Measurements from ENCODE around the gene SUPT3H.
A peak's percentile ranks its signal among the peaks of the same experiment; 100 is the strongest.

The SUPT3H gene

DNA sequence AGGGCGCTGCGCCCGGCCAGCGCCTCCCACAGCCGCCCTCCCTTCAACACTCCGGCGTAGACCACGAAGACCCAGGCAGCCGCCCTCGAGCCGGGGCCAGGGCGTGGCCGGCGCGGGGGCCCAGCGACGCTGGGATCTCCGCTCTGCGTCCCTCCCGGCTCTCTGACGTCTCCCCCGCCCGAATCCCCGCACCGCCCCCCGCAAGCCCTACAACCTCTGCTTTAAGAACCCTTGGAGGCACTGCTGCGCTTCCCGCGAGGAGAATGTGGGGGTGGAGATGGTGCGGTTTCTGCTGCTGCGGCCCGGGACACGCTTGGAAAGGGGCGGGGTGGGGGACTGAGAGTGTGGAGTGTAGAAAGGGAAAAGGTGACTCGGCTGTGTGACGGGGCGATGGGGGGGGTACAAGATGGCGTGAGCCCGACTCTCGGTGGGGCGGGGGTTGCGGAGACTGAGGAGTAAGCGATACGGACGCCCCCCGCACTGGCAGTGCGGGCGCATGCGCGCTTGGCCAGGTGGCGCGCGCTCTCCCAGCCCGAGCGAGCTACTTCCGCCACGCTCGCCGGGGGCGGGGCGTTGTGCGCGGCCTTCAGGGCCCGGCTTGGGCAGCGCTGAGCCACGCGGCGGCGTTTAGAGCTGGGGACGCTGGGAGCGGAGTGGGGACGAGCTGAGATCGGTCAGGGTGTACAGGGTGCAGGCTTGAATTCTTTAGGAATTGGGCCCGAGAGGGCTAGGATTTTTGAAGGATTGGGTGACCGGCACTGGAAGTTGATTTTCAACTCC, at the start of gene SUPT3H:
Gene SUPT3H (minus strand): TSS at position 381 of the 780 bp plus-strand sequence.
- peak; percentile 81 to 92 (median 87) for DNase-seq (ENCODE audit: low read depth in 2 of 3, low spot score in 2 of 3)

DNA sequence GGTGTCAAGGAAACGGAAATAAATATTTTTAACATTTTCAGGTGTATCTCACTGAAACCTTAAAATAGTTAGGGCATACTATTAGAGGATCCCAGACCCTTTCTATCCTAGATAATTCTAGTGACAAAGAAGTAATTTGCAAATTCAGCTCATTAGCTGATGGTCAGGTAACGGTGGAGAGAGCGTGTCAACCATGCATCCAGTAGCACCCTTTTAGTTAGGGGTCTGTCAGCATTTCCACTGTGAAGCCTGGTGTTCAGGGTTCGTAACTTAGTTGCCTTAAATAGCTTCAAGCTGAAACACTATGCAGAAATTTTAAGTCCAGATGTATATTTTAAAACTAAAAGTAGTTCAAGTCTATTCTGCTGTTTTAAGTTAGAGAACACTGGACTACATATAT, 48.5 kb upstream of the SUPT3H start:
- DNase-seq (ENCODE audit: low read depth in 2 of 3, low spot score in 2 of 3) = no peak

DNA sequence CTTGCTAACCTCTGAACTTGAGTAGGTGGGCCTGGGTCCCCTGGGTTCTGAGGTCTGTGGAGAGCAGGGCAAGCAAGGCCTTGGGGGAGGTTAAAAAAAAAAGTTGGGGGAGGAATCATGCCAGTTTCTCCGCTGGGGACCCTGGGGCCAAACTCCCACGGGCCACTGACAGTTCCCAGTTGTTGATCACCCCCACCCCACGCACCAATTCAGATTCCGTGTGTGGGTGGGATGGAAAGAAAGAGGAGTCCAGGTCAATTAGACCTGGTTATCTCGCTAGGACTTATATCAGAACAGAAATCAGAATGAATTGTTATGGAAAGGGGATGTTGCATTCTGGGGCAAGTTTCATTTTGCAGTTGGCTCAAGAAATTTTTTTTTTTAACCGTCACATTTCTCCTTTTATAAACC, 46.7 kb upstream of the SUPT3H start:
- peak in 1 of 3 experiments; percentile 18 for DNase-seq (ENCODE audit: low read depth in 2 of 3, low spot score in 2 of 3)

DNA sequence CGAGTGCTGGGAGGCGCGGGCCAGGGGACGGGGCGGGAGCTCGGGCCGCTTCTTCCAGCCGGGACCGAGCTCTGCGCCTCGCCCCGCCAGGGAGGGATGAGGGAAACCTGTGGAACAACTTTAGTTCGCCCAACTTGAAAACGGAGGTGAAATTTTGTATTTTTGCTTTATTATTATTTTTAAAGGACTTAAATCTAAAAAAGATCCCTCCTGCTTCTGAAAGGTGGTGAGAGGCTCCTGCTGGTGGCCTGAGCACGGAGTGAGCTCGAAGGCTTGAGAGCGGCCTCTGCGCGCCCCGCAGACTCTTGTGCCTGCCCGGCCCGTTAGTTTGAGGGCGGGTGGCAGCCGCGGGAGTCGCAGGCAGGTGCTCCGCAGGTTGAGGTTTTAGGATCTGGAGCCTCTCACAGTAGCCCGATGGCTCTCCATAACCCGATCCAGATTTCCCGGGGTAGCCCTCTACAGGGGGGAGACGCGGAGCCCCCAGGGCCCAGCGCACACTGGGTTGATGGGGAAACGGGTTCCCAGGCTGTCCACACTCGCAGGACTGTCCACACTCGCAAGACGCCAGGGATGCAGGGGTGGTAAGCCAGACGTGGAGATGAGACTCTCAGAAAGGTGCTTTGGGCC, 46.2 kb upstream of the SUPT3H start:
- DNase-seq (ENCODE audit: low read depth in 2 of 3, low spot score in 2 of 3) = no peak

DNA sequence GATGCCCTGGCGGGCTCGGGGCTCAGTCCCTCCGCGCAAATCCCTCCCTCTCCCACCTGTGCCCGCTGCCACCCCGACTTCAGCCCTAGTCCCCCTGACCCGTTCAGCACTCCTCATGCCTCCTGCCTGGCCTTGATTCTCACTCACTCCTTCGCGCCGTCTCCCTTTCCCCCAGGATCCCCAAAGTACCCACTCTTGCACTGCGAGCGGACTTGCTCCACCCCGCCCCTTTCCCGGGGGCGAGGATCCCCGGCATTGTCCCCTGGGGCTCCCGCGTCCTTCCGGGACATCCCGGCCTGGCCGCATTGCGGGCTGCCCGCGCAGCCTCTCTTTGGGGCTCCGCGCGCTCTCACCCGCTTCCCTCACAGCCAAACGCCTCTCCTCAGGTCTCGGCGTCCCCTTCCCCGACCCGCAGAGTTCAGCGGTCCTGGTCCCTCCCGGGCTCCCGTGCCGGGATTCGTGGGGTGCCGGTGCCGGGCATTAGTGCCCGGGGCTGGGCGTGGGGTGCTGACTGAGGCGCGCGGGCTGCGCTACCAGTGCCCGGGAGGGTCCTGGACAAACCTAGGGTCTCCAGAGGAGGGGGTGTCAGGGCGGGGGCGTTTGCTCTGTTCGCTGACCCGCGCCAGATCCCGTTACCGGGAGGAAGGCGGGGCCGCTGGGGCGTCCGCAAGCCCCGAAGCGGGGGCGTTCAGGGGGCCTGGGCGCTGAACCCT, 45.5 kb upstream of the SUPT3H start:
- peak in 2 of 3 experiments; percentile 32 to 37 for DNase-seq (ENCODE audit: low read depth in 2 of 3, low spot score in 2 of 3)

DNA sequence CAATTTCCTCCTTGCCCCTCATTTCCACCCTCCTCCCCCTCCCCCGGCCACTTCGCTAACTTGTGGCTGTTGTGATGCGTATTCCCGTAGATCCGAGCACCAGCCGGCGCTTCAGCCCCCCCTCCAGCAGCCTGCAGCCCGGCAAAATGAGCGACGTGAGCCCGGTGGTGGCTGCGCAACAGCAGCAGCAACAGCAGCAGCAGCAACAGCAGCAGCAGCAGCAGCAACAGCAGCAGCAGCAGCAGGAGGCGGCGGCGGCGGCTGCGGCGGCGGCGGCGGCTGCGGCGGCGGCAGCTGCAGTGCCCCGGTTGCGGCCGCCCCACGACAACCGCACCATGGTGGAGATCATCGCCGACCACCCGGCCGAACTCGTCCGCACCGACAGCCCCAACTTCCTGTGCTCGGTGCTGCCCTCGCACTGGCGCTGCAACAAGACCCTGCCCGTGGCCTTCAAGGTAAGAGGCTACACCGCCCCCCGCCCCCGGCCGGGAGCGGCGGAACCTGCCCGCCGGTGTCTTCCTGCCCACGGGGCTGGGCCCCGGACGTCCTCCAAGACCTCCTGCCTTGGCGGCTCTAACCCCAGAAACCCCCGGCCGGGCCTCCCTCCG, 44.9 kb upstream of the SUPT3H start:
- DNase-seq (ENCODE audit: low read depth in 2 of 3, low spot score in 2 of 3) = peak in 2 of 3 experiments; percentile 31 to 51

DNA sequence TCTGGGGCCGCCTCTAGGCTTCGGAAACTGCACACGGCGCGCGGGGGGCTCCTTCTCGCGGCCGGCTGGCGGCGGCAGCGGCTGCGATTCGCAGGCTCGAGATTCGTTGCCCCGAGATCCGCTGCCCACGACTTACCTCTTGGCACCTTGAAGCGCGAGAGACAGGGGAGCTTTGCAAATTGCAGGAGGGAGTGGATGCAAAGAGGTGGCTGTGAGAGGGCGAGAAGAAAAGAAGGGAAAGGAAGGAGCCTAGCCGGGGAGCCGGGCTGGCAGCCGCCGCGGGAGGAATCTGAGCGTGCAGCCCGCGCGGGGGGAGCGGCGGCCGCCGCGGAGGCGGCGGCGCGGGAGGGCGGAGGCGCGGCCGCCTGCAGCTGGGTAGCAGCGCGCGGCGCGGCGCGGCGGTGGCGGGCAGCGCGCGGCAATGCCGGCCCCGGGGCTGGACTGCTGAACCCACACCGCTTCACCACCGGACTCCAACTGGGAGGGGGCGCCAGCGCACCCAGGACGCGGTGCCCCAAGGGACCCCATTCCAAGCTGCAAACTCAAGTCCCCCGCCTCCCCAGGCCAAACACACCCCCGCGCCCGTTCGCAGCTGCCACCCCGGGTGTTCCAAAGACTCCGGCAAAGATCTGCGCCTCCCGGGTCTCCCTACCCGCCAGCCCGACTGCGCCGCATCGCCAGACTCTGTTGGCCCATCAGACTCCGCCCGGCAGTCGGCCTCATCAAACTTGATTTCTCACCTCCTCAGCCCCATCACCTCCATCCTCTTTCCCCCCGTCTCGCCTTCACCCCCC, 44.2 kb upstream of the SUPT3H start:
- peak in 2 of 3 experiments; percentile 39 to 47 for DNase-seq (ENCODE audit: low read depth in 2 of 3, low spot score in 2 of 3)

DNA sequence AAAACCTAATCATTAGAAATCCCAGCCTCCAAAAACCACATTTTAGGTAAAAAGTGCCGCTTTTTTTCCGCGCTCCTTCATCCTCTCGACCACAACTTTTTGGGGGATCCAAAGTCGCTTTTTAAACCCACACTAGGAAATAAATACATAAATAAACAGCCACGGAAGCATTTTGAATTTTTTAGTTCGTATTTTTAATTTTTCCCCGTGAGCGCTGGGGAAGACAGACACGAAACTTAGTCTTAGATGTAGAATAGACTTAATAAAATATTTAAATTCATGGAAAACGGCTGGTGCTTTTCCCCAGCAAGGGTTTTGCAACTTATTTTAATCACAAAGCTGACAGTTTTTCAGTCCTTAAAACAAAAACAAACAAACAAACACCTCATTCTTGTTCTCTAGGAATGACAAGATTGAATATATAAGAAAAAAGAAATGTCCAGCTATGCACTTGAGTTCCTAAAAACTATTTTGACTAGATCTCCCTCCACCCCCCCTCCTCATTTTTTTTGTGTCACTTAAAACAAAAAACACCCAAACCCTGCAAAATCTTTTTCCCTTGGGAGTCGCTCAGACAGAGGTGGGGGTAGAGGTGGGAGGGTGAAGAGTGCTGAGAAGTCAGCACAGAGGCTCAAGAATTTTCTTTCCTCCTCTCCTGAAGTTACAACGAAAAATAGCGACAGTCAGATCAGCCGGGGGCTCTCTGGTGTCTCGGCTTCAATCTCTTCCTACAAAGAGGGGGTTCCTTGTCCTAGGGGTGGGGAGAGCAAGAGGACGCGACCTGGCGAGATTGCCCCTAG, 43.4 kb upstream of the SUPT3H start:
- DNase-seq (ENCODE audit: low read depth in 2 of 3, low spot score in 2 of 3) = peak in 1 of 3 experiments; percentile 26

DNA sequence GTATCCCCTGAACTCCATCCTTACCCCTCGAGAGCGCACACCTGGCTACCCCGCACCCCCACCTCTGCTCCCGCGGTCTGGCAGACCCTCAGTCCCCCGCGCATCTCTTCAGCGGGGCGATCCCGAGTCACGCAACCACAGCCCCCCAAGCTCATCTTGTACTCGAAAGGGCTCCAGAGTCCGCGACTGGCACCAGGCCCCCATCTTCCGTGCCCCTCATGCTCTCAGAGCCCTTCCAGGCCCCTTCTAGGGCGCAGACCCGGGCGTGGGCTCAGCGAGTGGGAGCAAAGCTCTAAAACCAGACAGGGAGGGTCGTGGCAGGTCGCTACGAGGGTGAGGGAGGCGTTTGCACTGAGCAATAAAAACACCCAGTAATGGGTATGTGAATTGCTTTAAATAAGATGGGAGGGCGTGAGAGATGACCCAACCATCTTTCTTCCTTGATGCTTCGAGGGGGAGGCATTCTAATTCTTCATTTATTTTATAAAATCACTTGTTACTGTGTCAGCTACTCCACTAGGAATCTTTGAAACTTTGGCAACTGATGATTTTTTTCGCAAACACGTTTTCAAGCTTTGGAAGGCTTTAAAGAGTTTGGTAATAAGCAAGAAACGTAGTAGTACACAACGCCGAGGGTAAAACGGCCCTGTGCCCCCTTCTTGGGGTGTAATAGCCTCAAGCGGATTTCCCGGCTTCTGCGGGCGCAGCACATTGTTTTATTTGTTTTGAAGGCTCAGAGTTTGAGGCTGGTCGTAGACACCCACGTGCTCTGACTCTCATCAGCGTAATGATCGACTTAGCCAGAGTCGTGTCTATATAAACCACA, 42.6 kb upstream of the SUPT3H start:
- peak; percentile 26 to 42 (median 40) for DNase-seq (ENCODE audit: low read depth in 2 of 3, low spot score in 2 of 3)

DNA sequence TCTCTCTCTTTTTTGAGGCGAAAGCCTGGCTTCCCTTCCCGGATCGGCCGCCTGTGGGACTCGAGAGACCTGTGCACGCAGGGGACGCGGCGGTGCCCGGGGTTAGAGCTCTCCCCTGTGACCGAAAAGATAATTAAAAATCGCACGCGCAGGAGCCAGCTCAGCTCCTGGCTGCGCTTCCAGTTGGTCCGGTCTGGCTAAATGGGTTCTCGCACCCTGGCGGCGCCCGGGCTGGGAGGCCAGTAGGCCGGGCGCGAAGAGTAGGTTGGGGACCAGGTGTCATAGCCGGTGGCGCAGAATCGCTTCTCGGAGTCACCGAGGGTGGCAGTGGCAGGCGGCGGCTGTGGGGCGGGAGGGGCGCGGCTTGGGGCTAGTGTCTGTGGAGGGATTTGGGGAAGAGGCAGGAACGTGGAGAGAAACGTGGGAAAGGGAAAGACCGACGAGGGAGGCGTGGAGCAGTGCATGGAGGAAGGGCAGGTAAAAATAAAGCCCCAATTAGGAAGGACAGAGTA, 41.9 kb upstream of the SUPT3H start:
- DNase-seq (ENCODE audit: low read depth in 2 of 3, low spot score in 2 of 3) = peak; percentile 40 to 58 (median 44)

DNA sequence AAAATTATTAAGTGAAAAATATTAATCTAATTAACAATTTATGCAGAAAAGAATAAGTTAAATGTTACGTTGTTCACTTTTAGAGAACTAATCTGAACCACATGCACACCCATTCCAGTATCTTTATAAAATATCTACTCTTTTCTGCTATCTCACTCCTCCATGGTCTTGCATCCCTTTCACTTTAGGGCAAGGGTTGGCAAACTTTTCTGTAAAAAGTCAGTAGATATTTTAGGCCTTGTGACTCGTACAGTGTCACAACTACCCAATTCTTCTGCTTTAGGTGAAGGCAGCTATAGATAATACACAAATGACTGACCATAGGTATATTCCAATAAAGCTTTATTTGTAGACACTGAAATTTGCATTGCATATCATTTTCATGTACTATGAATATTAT, 39.7 kb upstream of the SUPT3H start:
- DNase-seq (ENCODE audit: low read depth in 2 of 3, low spot score in 2 of 3) = no peak

DNA sequence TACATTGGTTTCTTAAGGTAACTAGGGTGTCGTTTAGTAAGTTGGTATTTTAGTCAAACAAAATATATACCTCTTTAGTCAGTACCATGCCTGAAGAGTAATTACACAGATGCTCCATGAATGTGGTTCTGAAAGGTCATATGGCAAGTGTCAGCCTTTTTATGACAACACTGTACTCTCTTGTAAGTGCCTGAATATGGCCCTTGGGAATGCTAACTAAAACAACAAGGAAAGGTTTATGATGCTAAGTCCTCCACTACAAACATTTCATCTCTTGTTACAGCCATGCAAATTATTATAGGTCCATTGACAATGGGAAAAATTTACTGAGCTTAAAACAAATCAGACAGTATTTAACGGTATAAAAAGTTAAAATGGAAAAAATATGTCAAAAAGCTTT, 39.0 kb upstream of the SUPT3H start:
- DNase-seq (ENCODE audit: low read depth in 2 of 3, low spot score in 2 of 3) = no peak

DNA sequence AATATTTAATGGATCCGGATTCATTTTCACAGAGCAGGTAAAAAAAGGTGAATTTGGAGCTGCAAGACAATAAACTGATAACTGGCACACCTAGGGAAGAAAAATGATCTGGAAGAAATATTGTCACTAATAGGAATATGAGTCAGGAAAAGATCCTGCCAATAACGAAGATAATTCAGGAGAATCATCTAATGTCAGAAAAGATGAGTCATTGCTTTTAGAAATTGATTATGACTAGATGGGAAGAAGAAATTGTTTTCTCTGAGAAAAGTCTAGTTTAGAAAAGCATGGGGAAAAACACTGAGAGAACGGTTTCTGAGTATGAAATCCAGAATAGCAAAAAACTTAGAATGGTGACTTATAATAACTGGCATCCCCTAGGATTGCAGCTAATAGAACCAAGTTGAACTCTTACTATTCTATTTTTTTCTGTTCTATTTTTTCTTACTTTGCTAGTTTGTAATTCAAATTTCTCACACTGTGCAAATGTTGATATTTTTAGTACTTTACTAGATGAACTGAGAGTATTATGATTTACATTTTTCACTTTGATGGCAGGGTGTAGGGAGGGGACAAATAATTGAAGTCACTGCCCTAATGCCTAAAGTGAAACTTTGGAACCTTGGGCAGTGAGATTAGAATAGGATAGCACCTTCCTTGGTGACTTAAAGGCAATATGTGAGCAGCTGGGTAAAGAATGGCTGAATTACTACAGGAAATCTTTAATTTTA, 38.2 kb upstream of the SUPT3H start:
- no peak for DNase-seq (ENCODE audit: low read depth in 2 of 3, low spot score in 2 of 3)

DNA sequence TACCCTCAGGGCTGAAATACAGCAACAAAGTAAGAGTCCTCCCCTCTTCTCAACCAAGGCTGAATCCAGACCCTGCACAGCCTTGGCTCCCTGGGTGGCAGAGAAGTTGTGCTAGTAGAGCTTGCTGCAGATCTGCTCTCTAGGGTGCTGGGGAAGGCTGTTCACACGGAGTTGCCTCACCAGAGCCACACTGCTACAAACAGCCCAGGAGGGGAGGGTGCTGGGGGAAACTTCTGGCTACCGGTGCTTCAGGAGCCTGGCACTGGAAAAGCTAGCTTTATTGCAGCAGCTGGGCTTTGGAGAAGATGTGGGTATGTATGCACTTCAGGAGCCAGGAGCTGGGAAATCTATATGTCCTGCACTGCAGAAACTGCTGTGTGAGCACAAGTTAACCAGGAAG, 37.6 kb upstream of the SUPT3H start:
- no peak for DNase-seq (ENCODE audit: low read depth in 2 of 3, low spot score in 2 of 3)

DNA sequence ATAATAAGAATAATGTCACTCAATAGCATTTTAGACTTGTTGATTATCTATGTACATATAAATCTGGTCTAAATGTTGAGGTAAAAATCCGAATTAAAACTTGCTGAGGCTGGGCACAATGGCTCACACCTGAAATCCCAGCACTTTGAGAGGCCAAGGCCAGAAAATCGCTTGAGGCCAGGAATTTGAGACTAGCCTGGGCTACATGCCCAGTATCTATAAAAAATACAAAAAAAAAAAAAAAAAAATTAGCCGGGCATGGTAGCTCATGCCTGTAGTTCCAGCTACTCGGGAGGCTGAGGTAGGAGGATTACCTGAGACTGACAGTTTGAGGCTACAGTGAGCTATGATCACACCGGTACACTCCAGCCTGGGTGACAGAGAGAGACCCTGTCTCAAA, 34.2 kb upstream of the SUPT3H start:
- DNase-seq (ENCODE audit: low read depth in 2 of 3, low spot score in 2 of 3) = no peak

DNA sequence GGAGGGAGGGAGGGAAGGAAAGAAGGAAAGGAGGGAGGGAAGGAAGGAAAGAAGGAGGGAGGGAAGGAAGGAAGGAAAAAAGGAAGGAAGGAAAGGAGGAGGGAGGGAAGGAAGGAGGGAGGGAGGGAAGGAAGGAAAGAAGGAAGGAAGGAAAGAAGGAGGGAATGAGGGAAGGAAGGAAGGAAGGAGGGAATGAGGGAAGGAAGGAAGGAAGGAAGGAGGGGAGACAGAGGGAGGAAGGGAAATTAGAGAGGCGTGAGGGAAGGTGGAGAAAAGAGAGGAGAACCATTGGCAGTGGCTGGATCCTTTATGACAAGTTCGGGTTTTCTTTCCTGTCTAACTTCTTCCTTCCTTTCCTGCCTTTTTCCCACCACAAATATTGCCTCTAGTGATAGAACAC, 22.3 kb upstream of the SUPT3H start:
- DNase-seq (ENCODE audit: low read depth in 2 of 3, low spot score in 2 of 3) = no peak

DNA sequence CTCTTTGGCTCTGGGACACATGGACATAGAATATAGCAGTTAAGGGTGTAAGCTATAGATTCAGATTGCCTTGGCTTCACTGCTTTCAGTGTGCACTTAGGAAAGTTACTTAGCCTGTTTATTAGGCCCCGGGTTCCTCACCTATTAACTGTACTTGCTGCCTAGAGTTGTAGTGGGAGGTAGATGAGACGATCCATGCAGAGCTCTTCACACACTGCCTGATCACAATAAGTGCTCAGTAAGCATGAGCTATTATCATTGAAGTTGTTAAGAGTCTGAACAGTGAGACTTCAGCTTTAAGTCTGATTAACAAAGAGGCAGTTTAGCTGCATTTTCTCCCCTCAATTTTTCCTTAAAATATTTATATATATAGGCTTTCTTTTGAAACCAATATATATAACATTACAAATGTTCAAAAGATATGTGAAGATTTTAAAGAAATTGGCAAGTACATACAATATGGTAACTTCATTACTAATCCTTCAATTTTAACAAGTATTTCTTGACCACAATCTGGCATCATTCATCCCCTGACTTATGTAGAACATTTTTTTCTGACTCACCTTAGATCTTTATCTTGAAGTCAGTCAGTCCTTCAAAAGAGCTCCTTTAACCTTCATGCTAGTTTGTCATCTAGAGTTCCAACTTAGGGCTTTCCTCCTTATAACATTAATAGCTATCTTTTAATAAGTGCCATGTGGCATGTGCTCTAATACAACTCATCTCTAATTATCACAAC, 20.5 kb upstream of the SUPT3H start:
- DNase-seq (ENCODE audit: low read depth in 2 of 3, low spot score in 2 of 3) = no peak

Measured in activated CD8-positive, alpha-beta memory T cell treated with anti-CD3 and anti-CD28 coated beads for 48 hours (primary cell).